Thyroid gland (tissue), 4 donors: ENCODE measurements around the gene PDXK. TPM values are rescaled to one million over a fixed set of nuclear protein-coding genes. Genes with fewer than 3 reads are reported as not detected.

ENCODE experiments used
- DNase-seq, 2 donors: peaks; one replicate each; pipeline ENCODE4 v3.0.0-alpha.2; 2019
- H3K27ac ChIP-seq, 3 donors: fragments of 200-600 bp; sonication (generic); 1 replicate in 2 of 3; 2 replicates in 1 of 3; pipeline ENCODE4 v1.5.1; 2016 to 2019; ENCODE audit warnings: mild to moderate bottlenecking in 1 of 3, moderate library complexity in 1 of 3
- H3K27me3 ChIP-seq: fragments of 200-600 bp; sonication (generic); one replicate; pipeline ENCODE4 v1.5.1; 2019
- H3K36me3 ChIP-seq, 2 donors: fragments of 200-600 bp; sonication (generic); one replicate each; pipeline ENCODE4 v1.5.1; 2016 to 2019
- H3K4me1 ChIP-seq, 2 donors: fragments of 200-600 bp; sonication (generic); one replicate each; pipeline ENCODE4 v1.5.1; 2017 to 2019
- H3K4me3 ChIP-seq, 3 donors: fragments of 200-600 bp; sonication (generic); replicated peaks in 1 of 3; 1 replicate in 2 of 3; 2 replicates in 1 of 3; pipeline ENCODE4 v1.5.1; 2016; ENCODE audit warnings: mild to moderate bottlenecking in 1 of 3
- H3K9me3 ChIP-seq: fragments of 200-600 bp; sonication (generic); one replicate; pipeline ENCODE4 v1.5.1; 2017
- POLR2A ChIP-seq, 2 donors: fragments of 450-650 bp; IDR thresholded peaks; one replicate each; pipeline ENCODE4 v1.6.1; 2017; ENCODE audit warnings: antibody characterized with exemption in 2 of 2, mild to moderate bottlenecking in 2 of 2, moderate library complexity in 1 of 2
- WGBS, 2 donors: methylation state at CpG; one replicate each; pipeline ENCODE4 v1.1.5; 2017; 5-methylcytosine and 5-hydroxymethylcytosine counted together
- intact Hi-C: fragments of 100-400 bp; cut with DNase I; formaldehyde crosslinking; loops from one replicate; pipeline ENCODE4 v1.15.1; 2023
- total RNA-seq, 4 donors: library from RNA; depleted of rRNA; stranded (reverse); fragments of >200 nt; gene quantifications; one replicate each; pipeline ENCODE4 v1.2.3, GENCODE V29; 2016
- TF ChIP-seq, protein P1 (sequence below), 6 experiments: fragments of 200-600 bp in 3 of 6; fragments of 450-650 bp in 3 of 6; sonication (generic) in 3 of 6; IDR thresholded peaks; one replicate each; pipeline ENCODE4 v1.5.1; 2016 to 2019; ENCODE audit warnings: antibody characterized with exemption in 6 of 6, mild to moderate bottlenecking in 2 of 6, inconsistent platforms in 1 of 6, moderate library complexity in 1 of 6

The PDXK gene
- total RNA-seq, 4 donors from 2014 or later: 70.6 to 95.5 (median 92.4) TPM

GRCh38 chr21:43691801-43692200 lies 27.1 kb upstream of the PDXK start:
- Histone ChIP-seq H3K36me3 (peaks cover 32 to 64% of the 10 kb centered on the region in 2 donors), H3K27ac (no peak overlapping the region), H3K4me1 (no peaks in the 10 kb centered on the region), H3K27me3 (no peaks in the 10 kb centered on the region), H3K9me3 (no peaks in the 10 kb centered on the region), H3K4me3 (no peak overlapping the region)
- 91 to 96% methylated on average over 10 of the region's 10 CpGs for WGBS, 2 donors
- TF ChIP-seq, protein P1, sequence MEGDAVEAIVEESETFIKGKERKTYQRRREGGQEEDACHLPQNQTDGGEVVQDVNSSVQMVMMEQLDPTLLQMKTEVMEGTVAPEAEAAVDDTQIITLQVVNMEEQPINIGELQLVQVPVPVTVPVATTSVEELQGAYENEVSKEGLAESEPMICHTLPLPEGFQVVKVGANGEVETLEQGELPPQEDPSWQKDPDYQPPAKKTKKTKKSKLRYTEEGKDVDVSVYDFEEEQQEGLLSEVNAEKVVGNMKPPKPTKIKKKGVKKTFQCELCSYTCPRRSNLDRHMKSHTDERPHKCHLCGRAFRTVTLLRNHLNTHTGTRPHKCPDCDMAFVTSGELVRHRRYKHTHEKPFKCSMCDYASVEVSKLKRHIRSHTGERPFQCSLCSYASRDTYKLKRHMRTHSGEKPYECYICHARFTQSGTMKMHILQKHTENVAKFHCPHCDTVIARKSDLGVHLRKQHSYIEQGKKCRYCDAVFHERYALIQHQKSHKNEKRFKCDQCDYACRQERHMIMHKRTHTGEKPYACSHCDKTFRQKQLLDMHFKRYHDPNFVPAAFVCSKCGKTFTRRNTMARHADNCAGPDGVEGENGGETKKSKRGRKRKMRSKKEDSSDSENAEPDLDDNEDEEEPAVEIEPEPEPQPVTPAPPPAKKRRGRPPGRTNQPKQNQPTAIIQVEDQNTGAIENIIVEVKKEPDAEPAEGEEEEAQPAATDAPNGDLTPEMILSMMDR (IDR thresholded peaks at IDR 0.05): no peak
- TF ChIP-seq POLR2A (IDR thresholded peaks at IDR 0.05): no peak
- intact Hi-C loops: no loop called here
- no peak for DNase-seq

DNA sequence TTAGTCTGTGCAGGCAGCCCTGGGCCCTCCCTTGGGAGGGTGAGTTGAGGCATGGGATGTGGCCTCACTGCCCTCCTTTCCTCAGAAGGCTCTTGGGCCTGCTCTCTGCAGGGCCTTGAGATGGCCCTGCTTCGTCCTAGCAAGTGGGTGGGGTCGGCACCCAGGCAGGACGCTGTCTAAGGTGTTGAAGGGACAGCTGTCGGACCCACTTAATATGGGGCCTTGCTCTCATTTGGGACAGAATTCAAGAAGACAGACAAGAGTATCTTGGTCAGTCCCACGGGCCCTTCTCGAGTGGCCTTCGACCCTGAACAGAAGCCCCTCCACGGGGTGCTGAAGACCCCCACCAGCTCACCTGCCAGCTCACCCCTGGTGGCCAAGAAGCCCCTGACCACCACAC lies 26.0 kb upstream of the PDXK start:
- Histone ChIP-seq H3K4me3 (no peak overlapping the region), H3K27me3 (no peaks in the 10 kb centered on the region), H3K4me1 (no peaks in the 10 kb centered on the region), H3K27ac (no peak overlapping the region), H3K9me3 (no peaks in the 10 kb centered on the region), H3K36me3 (peaks cover 21 to 53% of the 10 kb centered on the region in 2 donors)
- intact Hi-C loops: no loop called here
- DNase-seq: no peak
- WGBS, 2 donors: 96 to 97% methylated on average over 6 to 8 of the region's 8 CpGs
- TF ChIP-seq, protein P1 (IDR thresholded peaks at IDR 0.05): no peak
- no peak for TF ChIP-seq POLR2A (IDR thresholded peaks at IDR 0.05)

- H3K27me3 ChIP-seq: no peaks in the 10 kb centered on the region
- TF ChIP-seq POLR2A (IDR thresholded peaks at IDR 0.05): no peak
- TF ChIP-seq, protein P1 (IDR thresholded peaks at IDR 0.05): no peak
- H3K27ac ChIP-seq: no peak overlapping the region
- peaks cover 10 to 46% of the 10 kb centered on the region in 2 donors for H3K36me3 ChIP-seq
- H3K4me1 ChIP-seq: no peaks in the 10 kb centered on the region
- DNase-seq: no peak
- intact Hi-C loops: no loop called here
- 96% methylated on average over 23 of the region's 23 CpGs for WGBS, 2 donors
- no peak overlapping the region for H3K4me3 ChIP-seq
- H3K9me3 ChIP-seq: no peaks in the 10 kb centered on the region
Observed at GRCh38 chr21:43693981-43694380, 24.9 kb upstream of the PDXK start.

DNA sequence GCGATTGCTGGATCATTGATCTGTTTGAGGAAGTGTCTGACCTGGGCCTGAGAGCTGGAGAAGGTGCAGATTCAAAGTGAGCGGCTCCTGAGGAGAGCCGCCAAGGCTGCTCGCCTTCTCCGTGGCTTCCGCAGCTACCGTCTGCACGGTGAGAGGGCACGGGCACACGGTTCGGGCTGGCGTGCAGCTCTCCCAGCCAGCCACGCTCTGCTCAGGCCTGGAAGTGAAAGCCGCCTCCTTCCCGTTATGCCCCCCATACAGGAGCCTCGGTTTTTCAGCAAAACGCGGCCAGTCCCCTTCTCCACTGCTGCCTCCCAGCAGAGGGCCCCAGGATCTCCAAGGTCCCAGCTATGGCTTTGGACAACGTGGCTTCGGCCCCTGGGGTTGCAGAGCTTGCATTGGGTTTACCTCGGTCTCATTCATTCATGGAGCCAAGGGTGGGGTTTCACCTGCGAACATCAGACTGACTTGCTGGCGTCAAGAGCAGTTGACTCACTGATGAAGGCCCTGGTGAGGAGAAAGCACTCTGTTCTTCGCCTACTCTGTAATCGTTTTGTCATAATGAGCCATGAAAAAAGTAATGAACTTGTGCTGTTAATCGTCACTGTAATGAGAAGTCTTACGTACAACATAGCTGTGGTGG lies 24.4 kb upstream of the PDXK start:
- Histone ChIP-seq H3K9me3 (no peaks in the 10 kb centered on the region), H3K4me1 (no peaks in the 10 kb centered on the region), H3K4me3 (no peak overlapping the region), H3K27me3 (no peaks in the 10 kb centered on the region), H3K36me3 (peaks cover 7 to 40% of the 10 kb centered on the region in 2 donors), H3K27ac (no peak overlapping the region)
- TF ChIP-seq, protein P1 (IDR thresholded peaks at IDR 0.05): no peak
- no peak for TF ChIP-seq POLR2A (IDR thresholded peaks at IDR 0.05)
- DNase-seq: no peak
- 92 to 93% methylated on average over 27 of the region's 27 CpGs for WGBS, 2 donors
- intact Hi-C loops: no loop called here

DNA sequence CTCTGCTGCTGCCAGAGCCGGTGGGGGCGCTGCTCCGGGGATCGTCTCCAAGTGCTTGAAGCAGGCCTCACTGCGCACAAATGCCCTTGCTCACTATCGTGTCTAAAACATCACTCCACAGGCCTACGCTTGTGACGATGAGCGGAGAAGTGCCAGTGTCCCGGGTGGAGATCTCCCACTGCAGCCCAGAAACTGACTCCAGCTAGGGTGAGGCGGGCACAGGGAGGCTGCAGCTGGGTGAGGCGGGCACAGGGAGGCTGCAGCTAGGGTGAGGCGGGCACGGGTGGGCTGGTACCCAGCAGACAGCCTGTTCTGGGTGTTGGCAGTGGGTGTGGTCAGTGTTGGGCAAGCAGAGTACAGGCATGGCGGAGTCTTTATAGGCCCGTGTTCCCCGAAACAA lies 22.7 kb upstream of the PDXK start:
- Histone ChIP-seq H3K27me3 (no peaks in the 10 kb centered on the region), H3K9me3 (no peaks in the 10 kb centered on the region), H3K36me3 (peaks cover 7 to 26% of the 10 kb centered on the region in 2 donors), H3K4me3 (no peak overlapping the region), H3K4me1 (no peaks in the 10 kb centered on the region), H3K27ac (no peak overlapping the region)
- intact Hi-C loops: no loop called here
- 92 to 98% methylated on average over 17 of the region's 17 CpGs for whole genome bisulfite sequencing, 2 donors
- TF ChIP-seq POLR2A (IDR thresholded peaks at IDR 0.05): no peak
- TF ChIP-seq, protein P1 (IDR thresholded peaks at IDR 0.05): no peak
- DNase-seq: no peak
